Measurements from ENCODE around the gene SREBF2. TPM values are rescaled to one million over a fixed set of nuclear protein-coding genes. Genes with fewer than 3 reads are reported as not detected.
A peak's percentile ranks its signal among the peaks of the same experiment; 100 is the strongest.

SREBF2 gene
- total and polyA plus RNA-seq, 2 donors (not counting 3 experiments of a cell fraction or from before 2014, with no cell fraction given): 101 to 136 TPM

GRCh38 chr22:41913842-41914534 is 81.1 kb downstream of the SREBF2 start:
- H3K4me2 ChIP-seq (ENCODE audit: insufficient read depth, low read length): no peak overlapping the region
- H3K27me3 ChIP-seq (ENCODE audit: control insufficient read depth in 2 of 2, insufficient read depth in 2 of 2, low read length in 2 of 2): peaks cover 53 to 73% of the 10 kb centered on the region in 2 experiments
- H3K4me1 ChIP-seq (ENCODE audit: control insufficient read depth, extremely low read depth, insufficient read depth, low read length): peaks cover 10% of the 10 kb centered on the region
- H3K9ac ChIP-seq (replicated peaks; ENCODE audit: extremely low read depth, insufficient read depth, low read length): no peak overlapping the region
- H3K79me2 ChIP-seq (ENCODE audit: control insufficient read depth, insufficient read depth, low read length): no peaks in the 10 kb centered on the region
- FAIRE-seq (no peak), DNase-seq (ENCODE audit: low read depth, low spot score) (no peak)
- no peaks in the 10 kb centered on the region for H3K9me3 ChIP-seq (replicated peaks; ENCODE audit: control insufficient read depth, insufficient read depth, low read length)
- no peaks in the 10 kb centered on the region for H3K36me3 ChIP-seq (ENCODE audit: control insufficient read depth in 2 of 2, extremely low read depth in 1 of 2, insufficient read depth in 2 of 2, low read length in 2 of 2)
- no TSS peak for BruUV-seq (replicated peaks)
- dilution Hi-C loops (cut with MboI; ENCODE audit: extremely low pct_ligation_motif_present, low sequenced_read_pairs): no loop called here
- H3K4me3 ChIP-seq (replicated peaks in 1 of 3; ENCODE audit: insufficient read depth in 1 of 3, low read depth in 1 of 3, low read length in 3 of 3): no peak overlapping the region
- H3K9me1 ChIP-seq (replicated peaks; ENCODE audit: control insufficient read depth, extremely low read depth, insufficient read depth, low read length): no peaks in the 10 kb centered on the region
- POLR2A ChIA-PET: no interaction called here
- CTCF ChIA-PET: interaction anchor here (0.9 to 2.1 kb wide), 4 partner anchors 10 to 27 kb away, joined by 4 to 9 read pairs (median 6); no protein-coding TSS in a partner anchor
- no peak overlapping the region for H2AFZ ChIP-seq (ENCODE audit: low read depth, low read length)
- H4K20me1 ChIP-seq (replicated peaks; ENCODE audit: control insufficient read depth, extremely low read depth, insufficient read depth, low read length): no peaks in the 10 kb centered on the region
- intact Hi-C loops (cut with micrococcal nuclease): no loop called here
- no peak for TF ChIP-seq POLR2AphosphoS5 (IDR thresholded peaks at IDR 0.05; ENCODE audit: insufficient read depth, low read depth, low read length)
- TF ChIP-seq EZH2 (IDR thresholded peaks at IDR 0.05; ENCODE audit: borderline replicate concordance, low read depth, low read length, severe bottlenecking): peak; percentile 67
- no peak for TF ChIP-seq FOS (IDR thresholded peaks at IDR 0.05; ENCODE audit: borderline replicate concordance, insufficient read depth, low read length)
- H3K27ac ChIP-seq (ENCODE audit: insufficient read depth, low read depth, low read length): no peak overlapping the region

DNA sequence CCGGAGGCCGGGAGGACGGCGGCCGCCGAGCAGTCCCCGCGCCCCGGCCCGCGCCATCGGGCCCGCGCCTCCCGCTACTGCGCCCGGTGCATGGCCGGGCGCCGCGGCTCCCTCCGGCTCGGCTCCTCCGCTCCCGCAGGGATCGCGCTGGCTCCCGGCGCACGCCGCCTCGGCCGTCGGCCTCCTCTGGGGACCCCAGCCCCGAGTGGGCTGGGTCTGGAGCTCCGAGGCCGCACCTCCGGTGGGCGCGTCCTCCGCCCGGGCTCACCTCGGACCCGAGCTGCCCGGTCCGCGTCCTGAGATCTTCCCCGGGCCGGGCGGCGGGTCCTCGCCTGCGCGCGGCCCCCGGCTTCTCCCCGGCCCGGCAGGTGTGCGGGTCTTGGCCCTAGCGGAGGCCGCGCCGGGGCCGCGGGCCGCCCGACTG is 81.7 kb downstream of the SREBF2 start:
- DNase-seq (ENCODE audit: low read depth, low spot score) (no peak), FAIRE-seq (no peak)
- Histone ChIP-seq H3K79me2 (ENCODE audit: control insufficient read depth, insufficient read depth, low read length) (no peaks in the 10 kb centered on the region), H3K4me3 (replicated peaks in 1 of 3; ENCODE audit: insufficient read depth in 1 of 3, low read depth in 1 of 3, low read length in 3 of 3) (no peak overlapping the region), H3K27me3 (ENCODE audit: control insufficient read depth in 2 of 2, insufficient read depth in 2 of 2, low read length in 2 of 2) (peaks cover 53 to 70% of the 10 kb centered on the region in 2 experiments), H3K27ac (ENCODE audit: insufficient read depth, low read depth, low read length) (no peak overlapping the region), H4K20me1 (replicated peaks; ENCODE audit: control insufficient read depth, extremely low read depth, insufficient read depth, low read length) (no peaks in the 10 kb centered on the region), H3K9ac (replicated peaks; ENCODE audit: extremely low read depth, insufficient read depth, low read length) (no peak overlapping the region), H3K9me3 (replicated peaks; ENCODE audit: control insufficient read depth, insufficient read depth, low read length) (no peaks in the 10 kb centered on the region), H3K9me1 (replicated peaks; ENCODE audit: control insufficient read depth, extremely low read depth, insufficient read depth, low read length) (no peaks in the 10 kb centered on the region), H3K4me1 (ENCODE audit: control insufficient read depth, extremely low read depth, insufficient read depth, low read length) (peaks cover 15% of the 10 kb centered on the region), H3K36me3 (ENCODE audit: control insufficient read depth in 2 of 2, extremely low read depth in 1 of 2, insufficient read depth in 2 of 2, low read length in 2 of 2) (no peaks in the 10 kb centered on the region), H3K4me2 (ENCODE audit: insufficient read depth, low read length) (no peak overlapping the region), H2AFZ (ENCODE audit: low read depth, low read length) (no peak overlapping the region)
- intact Hi-C loops (cut with micrococcal nuclease) (no loop called here), dilution Hi-C loops (cut with MboI; ENCODE audit: extremely low pct_ligation_motif_present, low sequenced_read_pairs) (no loop called here)
- ChIA-PET CTCF (interaction anchor here (0.6 to 2.1 kb wide), 4 partner anchors 9 to 198 kb away, joined by 3 to 9 read pairs (median 6); no protein-coding TSS in a partner anchor), POLR2A (no interaction called here)
- TF ChIP-seq EZH2 (IDR thresholded peaks at IDR 0.05; ENCODE audit: borderline replicate concordance, low read depth, low read length, severe bottlenecking) (peak; percentile 98), MYC (IDR thresholded peaks at IDR 0.05; ENCODE audit: low read depth, low read length) (no peak)
- no TSS peak for BruUV-seq (replicated peaks)

Data from endothelial cell of umbilical vein (primary cell).